Keratinocyte (primary cell): Measurements from ENCODE around the gene TAGLN2.

Source experiments
- CTCF ChIP-seq, 3 experiments: IDR thresholded peaks in 1 of 3; conservative IDR thresholded peaks in 1 of 3; optimal IDR thresholded peaks in 1 of 3; 2 replicates in 2 of 3; 3 replicates in 1 of 3; pipeline versions ENCODE3 to v1.5.1; 2011; ENCODE audit warnings: low read length in 3 of 3, mild to moderate bottlenecking in 3 of 3, moderate library complexity in 2 of 3, control low read depth in 1 of 3, inconsistent platforms in 1 of 3; ENCODE audit not compliant: insufficient read depth in 2 of 3; ENCODE audit errors: extremely low read depth in 1 of 3
- EZH2 ChIP-seq: IDR thresholded peaks from one replicate; pipeline ENCODE4 v1.6.1; 2012; ENCODE audit warnings: inconsistent platforms, mild to moderate bottlenecking, low read length, moderate library complexity

- no peak for TF ChIP-seq EZH2
- no peak for TF ChIP-seq CTCF (optimal IDR thresholded peaks at IDR 0.05 in 1 of 3, IDR thresholded peaks at IDR 0.05 in 1 of 3, conservative IDR thresholded peaks at IDR 0.05 in 1 of 3; ENCODE audit: extremely low read depth in 1 of 3, insufficient read depth in 2 of 3, low read length in 3 of 3)
Measured at GRCh38 chr1:159917533-159918351, 7.6 kb downstream of the TAGLN2 start.
